Measurements from ENCODE around the gene BTBD9.

DNA sequence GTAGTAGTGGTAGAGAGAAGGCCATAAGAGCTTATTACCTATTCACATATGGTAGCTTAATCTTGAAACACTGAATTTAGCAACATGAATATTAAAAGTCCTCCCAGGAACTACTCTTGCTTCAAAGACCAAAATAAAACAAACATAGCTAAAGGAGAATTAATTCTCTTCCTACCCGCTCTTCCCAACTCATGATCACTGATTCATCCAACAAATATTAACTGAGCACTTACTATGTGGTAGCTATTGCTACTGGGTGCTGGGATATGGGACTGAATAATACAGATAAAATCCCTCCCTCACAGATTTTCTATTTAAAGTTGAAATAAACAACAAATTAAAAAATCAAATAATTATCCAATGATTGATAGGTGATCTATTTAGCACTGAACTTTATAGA lies 287.1 kb downstream of the BTBD9 start:
- TF ChIP-seq, protein P1, sequence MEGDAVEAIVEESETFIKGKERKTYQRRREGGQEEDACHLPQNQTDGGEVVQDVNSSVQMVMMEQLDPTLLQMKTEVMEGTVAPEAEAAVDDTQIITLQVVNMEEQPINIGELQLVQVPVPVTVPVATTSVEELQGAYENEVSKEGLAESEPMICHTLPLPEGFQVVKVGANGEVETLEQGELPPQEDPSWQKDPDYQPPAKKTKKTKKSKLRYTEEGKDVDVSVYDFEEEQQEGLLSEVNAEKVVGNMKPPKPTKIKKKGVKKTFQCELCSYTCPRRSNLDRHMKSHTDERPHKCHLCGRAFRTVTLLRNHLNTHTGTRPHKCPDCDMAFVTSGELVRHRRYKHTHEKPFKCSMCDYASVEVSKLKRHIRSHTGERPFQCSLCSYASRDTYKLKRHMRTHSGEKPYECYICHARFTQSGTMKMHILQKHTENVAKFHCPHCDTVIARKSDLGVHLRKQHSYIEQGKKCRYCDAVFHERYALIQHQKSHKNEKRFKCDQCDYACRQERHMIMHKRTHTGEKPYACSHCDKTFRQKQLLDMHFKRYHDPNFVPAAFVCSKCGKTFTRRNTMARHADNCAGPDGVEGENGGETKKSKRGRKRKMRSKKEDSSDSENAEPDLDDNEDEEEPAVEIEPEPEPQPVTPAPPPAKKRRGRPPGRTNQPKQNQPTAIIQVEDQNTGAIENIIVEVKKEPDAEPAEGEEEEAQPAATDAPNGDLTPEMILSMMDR (IDR thresholded peaks at IDR 0.05): no peak
- TF ChIP-seq POLR2A (IDR thresholded peaks at IDR 0.05): no peak
